Neuronal stem cell (in vitro differentiated cells): Measurements from ENCODE around the gene DESI1.
A peak's percentile ranks its signal among the peaks of the same experiment; 100 is the strongest.

Experiments
- DNase-seq: peaks from one replicate; pipeline ENCODE4 v3.0.0-alpha.2; 2013; ENCODE audit warnings: low spot score
- H2AFZ ChIP-seq: one replicate; pipeline ENCODE4 v1.6.1; 2013; ENCODE audit warnings: mild to moderate bottlenecking, low read length, inconsistent platforms
- H2AK5ac ChIP-seq: 2 replicates; pipeline ENCODE4 v1.6.1; 2013; ENCODE audit warnings: low read depth, mild to moderate bottlenecking, inconsistent platforms, low read length, moderate library complexity, mixed read lengths
- H2BK120ac ChIP-seq: 2 replicates; pipeline ENCODE4 v1.6.1; 2013; ENCODE audit warnings: low read depth, mild to moderate bottlenecking, inconsistent platforms, low read length, moderate library complexity, mixed read lengths
- H2BK12ac ChIP-seq: one replicate; pipeline ENCODE4 v1.6.1; 2013; ENCODE audit warnings: low read length, inconsistent platforms
- H2BK15ac ChIP-seq: 2 replicates; pipeline ENCODE4 v1.6.1; 2013; ENCODE audit warnings: mild to moderate bottlenecking, low read length, inconsistent platforms, mixed read lengths
- H2BK5ac ChIP-seq: one replicate; pipeline ENCODE4 v1.6.1; 2013; ENCODE audit warnings: inconsistent platforms, mild to moderate bottlenecking, low read length, moderate library complexity
- H3K14ac ChIP-seq: one replicate; pipeline ENCODE4 v1.6.1; 2013; ENCODE audit warnings: low read length, inconsistent platforms
- H3K18ac ChIP-seq: 2 replicates; pipeline ENCODE4 v1.6.1; 2013; ENCODE audit warnings: low read length, inconsistent platforms
- H3K23ac ChIP-seq: 2 replicates; pipeline ENCODE4 v1.6.1; 2013; ENCODE audit warnings: low read depth, mild to moderate bottlenecking, mixed read lengths, low read length, inconsistent platforms; ENCODE audit not compliant: poor library complexity
- H3K27ac ChIP-seq: replicated peaks from 3 replicates; pipeline ENCODE4 v1.5.1; 2013; ENCODE audit warnings: low read length, inconsistent platforms
- H3K27me3 ChIP-seq, 3 experiments: 2 replicates each; pipeline ENCODE4 v1.6.1; 2013; ENCODE audit warnings: low read length in 3 of 3, mild to moderate bottlenecking in 2 of 3, inconsistent platforms in 1 of 3, low read depth in 1 of 3, mixed read lengths in 1 of 3, moderate library complexity in 1 of 3; ENCODE audit not compliant: control insufficient read depth in 3 of 3, insufficient read depth in 3 of 3
- H3K36me3 ChIP-seq, 2 donors: replicated peaks in 1 of 2; 2 replicates each; pipeline ENCODE4 v1.6.1; 2013; ENCODE audit warnings: low read length in 2 of 2; ENCODE audit not compliant: control insufficient read depth in 2 of 2, insufficient read depth in 2 of 2
- H3K4ac ChIP-seq: 2 replicates; pipeline ENCODE4 v1.6.1; 2013; ENCODE audit warnings: inconsistent platforms, mild to moderate bottlenecking, low read length, moderate library complexity
- H3K4me1 ChIP-seq, 2 donors: 1 replicate in 1 of 2; 2 replicates in 1 of 2; pipeline ENCODE4 v1.6.1; 2013; ENCODE audit warnings: low read length in 2 of 2, low read depth in 1 of 2; ENCODE audit not compliant: control insufficient read depth in 2 of 2, insufficient read depth in 1 of 2
- H3K4me2 ChIP-seq: one replicate; pipeline ENCODE4 v1.6.1; 2013; ENCODE audit warnings: mild to moderate bottlenecking, low read length, inconsistent platforms; ENCODE audit not compliant: insufficient read depth, poor library complexity, severe bottlenecking
- H3K4me3 ChIP-seq, 2 donors: 2 replicates each; pipeline ENCODE4 v1.5.1; 2013; ENCODE audit warnings: low read length in 2 of 2, mild to moderate bottlenecking in 2 of 2, inconsistent platforms in 1 of 2, moderate library complexity in 1 of 2
- H3K79me1 ChIP-seq: one replicate; pipeline ENCODE4 v1.6.1; 2013; ENCODE audit warnings: low read depth, mild to moderate bottlenecking, inconsistent platforms, low read length, moderate library complexity
- H3K9ac ChIP-seq: one replicate; pipeline ENCODE4 v1.6.1; 2013; ENCODE audit warnings: mild to moderate bottlenecking, low read depth, low read length, inconsistent platforms; ENCODE audit not compliant: poor library complexity
- H3K9me3 ChIP-seq, 2 donors: replicated peaks in 1 of 2; 2 replicates each; pipeline versions ENCODE3 to v1.6.1; 2013; ENCODE audit warnings: low read length in 2 of 2, mild to moderate bottlenecking in 2 of 2, inconsistent platforms in 1 of 2, low read depth in 1 of 2, mixed read lengths in 1 of 2, moderate library complexity in 1 of 2; ENCODE audit not compliant: control insufficient read depth in 2 of 2, insufficient read depth in 1 of 2
- H4K8ac ChIP-seq: one replicate; pipeline ENCODE4 v1.6.1; 2013; ENCODE audit warnings: low read depth, mild to moderate bottlenecking, inconsistent platforms, low read length, moderate library complexity
- H4K91ac ChIP-seq: one replicate; pipeline ENCODE4 v1.6.1; 2013; ENCODE audit warnings: low read length, low read depth, mild to moderate bottlenecking, inconsistent platforms; ENCODE audit not compliant: poor library complexity
- WGBS, 2 donors: extraction: QIAGEN DNeasy Blood & Tissue Kit; methylation state at CpG; one replicate each; pipeline ENCODE4 v1.1.7; 2013; ENCODE audit warnings: missing lambda C conversion rate in 2 of 2, mixed read lengths in 1 of 2; ENCODE audit not compliant: insufficient read length in 2 of 2, insufficient replicate concordance in 1 of 2; ENCODE audit errors: extremely low coverage in 2 of 2; 5-methylcytosine and 5-hydroxymethylcytosine counted together

The DESI1 gene

GRCh38 chr22:41621099-41621910 lies 462 bp upstream of the DESI1 start, which contains the start of gene XRCC6:
XRCC6 (plus strand) TSS chr22:41621295; CDS start chr22:41622005, 710 bp downstream.
- Histone ChIP-seq H3K9ac (peak within 1 kb of the TSS; percentile 100), H2BK120ac (peak within 1 kb of the TSS; percentile 81), H3K36me3 (peaks cover 17 to 43% of the 10 kb centered on the region in 2 donors), H3K23ac (peak within 1 kb of the TSS; percentile 99), H3K14ac (peak within 1 kb of the TSS; percentile 97), H2AFZ (peak within 1 kb of the TSS; percentile 92), H2BK5ac (peak within 1 kb of the TSS; percentile 87), H3K27ac (peak within 1 kb of the TSS; percentile 89), H3K27me3 (no peaks in the 10 kb centered on the region), H3K4ac (peak within 1 kb of the TSS; percentile 100), H3K9me3 (no peaks in the 10 kb centered on the region), H4K8ac (peak within 1 kb of the TSS; percentile 97), H3K4me2 (peak within 1 kb of the TSS; percentile 74), H3K4me1 (peaks cover 8 to 15% of the 10 kb centered on the region in 2 donors), H2AK5ac (peak within 1 kb of the TSS; percentile 68), H2BK12ac (peak within 1 kb of the TSS; percentile 63), H2BK15ac (peak within 1 kb of the TSS; percentile 95), H4K91ac (peak within 1 kb of the TSS; percentile 65), H3K4me3 (peak within 1 kb of the TSS; percentile 94 to 96), H3K79me1 (peaks cover 10% of the 10 kb centered on the region), H3K18ac (peak within 1 kb of the TSS; percentile 99)
- WGBS, 2 donors, result no CpG with 5 or more reads among the region's 70 CpGs
- peak; percentile 100 for DNase-seq

- H3K27me3 ChIP-seq, result no peaks in the 10 kb centered on the region
- peaks cover 10% of the 10 kb centered on the region for H3K79me1 ChIP-seq
- H3K4ac ChIP-seq, result no peak overlapping the region
- no peak overlapping the region for H2BK120ac ChIP-seq
- DNase-seq, result peak; percentile 3
- peak overlapping the region; percentile 41 for H3K27ac ChIP-seq
- peak overlapping the region; percentile 0 for H2BK5ac ChIP-seq
- peak overlapping the region; percentile 74 for H3K4me2 ChIP-seq
- H2BK15ac ChIP-seq, result peak overlapping the region; percentile 32
- peak overlapping the region; percentile 20 for H2AK5ac ChIP-seq
- H2BK12ac ChIP-seq, result no peak overlapping the region
- H3K4me1 ChIP-seq, result peaks cover 8 to 15% of the 10 kb centered on the region in 2 donors
- H4K8ac ChIP-seq, result no peak overlapping the region
- WGBS, 2 donors, result no CpG with 5 or more reads among the region's 24 CpGs
- H3K36me3 ChIP-seq, result peaks cover 10 to 31% of the 10 kb centered on the region in 2 donors
- peak overlapping the region; percentile 90 to 96 for H3K4me3 ChIP-seq
- no peaks in the 10 kb centered on the region for H3K9me3 ChIP-seq
- H4K91ac ChIP-seq, result no peak overlapping the region
- no peak overlapping the region for H3K23ac ChIP-seq
- H3K18ac ChIP-seq, result peak overlapping the region; percentile 49
- peak overlapping the region; percentile 74 for H3K9ac ChIP-seq
- peak overlapping the region; percentile 91 for H2AFZ ChIP-seq
- H3K14ac ChIP-seq, result no peak overlapping the region
These were observed 759 bp downstream of the DESI1 start for GRCh38 chr22:41619979-41620588.

GRCh38 chr22:41613456-41613855 lies 7.4 kb downstream of the DESI1 start:
- Histone ChIP-seq H3K9ac (no peak overlapping the region), H3K27me3 (no peaks in the 10 kb centered on the region), H3K23ac (no peak overlapping the region), H3K4me2 (no peak overlapping the region), H3K4me1 (no peaks in the 10 kb centered on the region), H2BK15ac (no peak overlapping the region), H2BK120ac (no peak overlapping the region), H3K14ac (no peak overlapping the region), H3K9me3 (no peaks in the 10 kb centered on the region), H2BK12ac (no peak overlapping the region), H4K8ac (no peak overlapping the region), H2BK5ac (no peak overlapping the region), H4K91ac (no peak overlapping the region), H3K27ac (no peak overlapping the region), H3K4ac (no peak overlapping the region), H3K4me3 (no peak overlapping the region), H3K79me1 (no peaks in the 10 kb centered on the region), H3K18ac (no peak overlapping the region), H3K36me3 (peaks cover 0 to 2% of the 10 kb centered on the region in 2 donors), H2AFZ (no peak overlapping the region), H2AK5ac (no peak overlapping the region)
- no peak for DNase-seq
- no CpG with 5 or more reads among the region's 2 CpGs for WGBS, 2 donors
